ES-I3 (cell line): ENCODE measurements around the gene SLC11A2.
"Not testable (repeated sequence)": the region's sequence is repeated elsewhere in the genome, so short reads cannot be mapped to it uniquely, and the experiment has no call there.

Experiments
- H3K36me3 ChIP-seq: 2 replicates; pipeline ENCODE4 v1.6.1; 2013; ENCODE audit warnings: mild to moderate bottlenecking, low read length, control low read depth, moderate library complexity; ENCODE audit not compliant: insufficient read depth
- H3K4me1 ChIP-seq: 2 replicates; pipeline ENCODE4 v1.6.1; 2013; ENCODE audit warnings: mild to moderate bottlenecking, control low read depth, low read length; ENCODE audit not compliant: insufficient read depth
- H3K9ac ChIP-seq: 2 replicates; pipeline ENCODE4 v1.6.1; 2013; ENCODE audit warnings: low read depth, mild to moderate bottlenecking, low read length, moderate library complexity
- H3K9me3 ChIP-seq: 2 replicates; pipeline ENCODE4 v1.6.1; 2013; ENCODE audit warnings: mild to moderate bottlenecking, low read length, moderate library complexity; ENCODE audit not compliant: control insufficient read depth, insufficient read depth

The SLC11A2 gene

DNA sequence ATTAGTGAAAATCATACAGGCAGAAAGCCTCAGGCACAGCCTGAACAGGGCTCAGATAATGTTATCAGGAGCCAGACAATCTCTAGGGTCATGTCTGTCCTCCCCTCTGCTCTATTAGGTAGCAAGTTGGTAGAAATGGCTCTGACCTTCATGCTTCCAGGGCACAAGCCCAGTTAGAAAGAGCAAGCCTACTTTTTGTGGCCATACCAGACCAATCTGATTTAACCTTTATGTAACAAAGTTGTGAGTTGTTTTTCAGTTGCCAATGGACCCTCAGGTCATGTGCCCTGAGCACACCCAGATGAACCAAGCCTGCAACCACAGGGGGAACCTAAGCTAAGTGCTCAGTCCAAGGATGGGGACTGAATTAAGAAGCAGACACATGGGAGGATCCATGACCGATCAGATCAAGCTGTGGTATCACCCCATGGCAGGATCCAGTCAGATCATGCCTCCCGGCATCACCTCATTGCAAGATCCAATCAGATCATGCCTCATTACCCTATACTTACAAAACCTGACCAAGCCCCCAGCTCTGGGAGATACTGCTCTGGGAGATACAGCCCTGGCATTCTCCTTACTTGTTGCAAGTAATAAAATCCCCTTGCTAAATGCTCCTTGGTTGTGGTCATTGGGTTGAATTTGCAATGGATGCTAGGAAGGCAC is 92.6 kb downstream of the SLC11A2 start:
- H3K36me3 ChIP-seq: no peaks in the 10 kb centered on the region
- H3K9me3 ChIP-seq: 0 out of 2 replicates have a peak, but pooled peaks cover 3% of the 10 kb centered on the region
- peaks cover 2% of the 10 kb centered on the region; the same call in 1 of the 2 replicates for H3K4me1 ChIP-seq
- no peak overlapping the region for H3K9ac ChIP-seq

DNA sequence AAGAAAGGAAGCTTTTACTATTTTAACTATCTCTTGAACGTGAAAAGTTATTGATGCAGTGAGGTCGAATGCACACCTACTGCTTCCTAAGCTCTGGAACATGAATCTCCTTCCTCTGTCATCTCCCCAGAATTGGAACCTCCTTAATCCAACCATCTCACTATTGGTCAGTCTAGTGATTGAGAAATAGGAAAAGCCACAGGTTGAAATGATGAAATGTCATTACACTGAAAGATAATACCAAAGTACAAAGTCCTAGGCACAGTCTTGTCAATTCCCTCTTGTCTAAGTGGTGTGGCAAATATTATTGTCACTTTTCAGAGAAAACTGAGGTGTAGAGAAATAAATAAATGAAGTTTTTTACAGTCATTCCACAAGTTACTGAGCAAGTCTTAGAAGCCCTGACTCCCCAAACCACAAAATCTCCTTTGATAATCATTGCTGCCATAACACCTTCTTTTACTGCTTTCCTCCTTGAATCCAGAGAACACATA is 93.3 kb downstream of the SLC11A2 start:
- Histone ChIP-seq H3K36me3 (no peaks in the 10 kb centered on the region), H3K9ac (no peak overlapping the region), H3K4me1 (peaks cover 6% of the 10 kb centered on the region; the same call in 1 of the 2 replicates), H3K9me3 (0 out of 2 replicates have a peak, but pooled peaks cover 3% of the 10 kb centered on the region)

DNA sequence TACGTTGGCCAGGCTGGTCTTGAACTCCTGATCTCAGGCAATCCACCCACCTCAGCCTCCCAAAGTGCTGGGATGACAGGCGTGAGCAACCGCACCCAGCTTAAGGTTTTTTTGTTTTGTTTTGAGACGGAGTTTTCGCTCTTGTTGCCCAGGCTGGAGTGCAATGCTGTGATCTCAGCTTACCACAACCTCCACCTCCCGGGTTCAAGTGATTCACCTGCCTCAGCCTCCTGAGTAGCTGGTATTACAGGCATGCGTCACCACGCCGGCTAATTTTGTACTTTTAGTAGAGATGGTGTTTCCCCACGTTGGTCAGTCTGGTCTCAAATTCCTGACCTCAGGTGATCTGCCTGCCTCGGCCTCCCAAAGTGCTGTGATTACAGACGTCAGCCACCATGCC is 95.7 kb downstream of the SLC11A2 start:
- H3K9ac ChIP-seq, H3K9me3 ChIP-seq, H3K36me3 ChIP-seq, H3K4me1 ChIP-seq: not testable (repeated sequence)

DNA sequence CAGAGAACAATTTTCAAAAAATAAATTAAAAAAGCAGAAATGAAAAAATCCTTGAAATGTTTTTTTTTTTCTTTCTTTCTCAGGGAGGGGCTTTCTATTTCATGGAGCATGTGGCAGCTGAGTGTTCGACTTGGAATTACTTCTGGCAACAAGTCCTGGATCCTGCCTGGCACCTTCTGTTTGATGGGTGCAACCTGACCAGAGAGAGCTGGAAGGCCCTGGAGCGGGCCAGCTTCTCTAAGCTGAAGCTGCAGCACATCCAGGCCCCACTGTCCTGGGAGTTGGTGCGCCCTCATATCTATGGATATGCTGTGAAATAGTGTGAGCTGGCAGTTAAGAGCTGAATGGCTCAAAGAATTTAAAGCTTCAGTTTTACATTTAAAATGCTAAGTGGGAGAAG is 96.4 kb downstream of the SLC11A2 start:
- no peaks in the 10 kb centered on the region for H3K9me3 ChIP-seq
- H3K36me3 ChIP-seq: no peaks in the 10 kb centered on the region
- H3K4me1 ChIP-seq: peaks cover 6% of the 10 kb centered on the region; the same call in 1 of the 2 replicates
- H3K9ac ChIP-seq: no peak overlapping the region
